Activated CD8-positive, alpha-beta memory T cell treated with anti-CD3 and anti-CD28 coated beads for 1 hour (primary cell): ENCODE data around the gene C5orf47.
"Not testable (repeated sequence)": the region's sequence is repeated elsewhere in the genome, so short reads cannot be mapped to it uniquely, and the experiment has no call there.

Source experiments
- DNase-seq, 2 donors: peaks; one replicate each; pipeline ENCODE4 v3.0.0-alpha.2; 2020; ENCODE audit warnings: low read depth in 1 of 2; ENCODE audit errors: extremely low read depth in 1 of 2

Gene C5orf47

DNA sequence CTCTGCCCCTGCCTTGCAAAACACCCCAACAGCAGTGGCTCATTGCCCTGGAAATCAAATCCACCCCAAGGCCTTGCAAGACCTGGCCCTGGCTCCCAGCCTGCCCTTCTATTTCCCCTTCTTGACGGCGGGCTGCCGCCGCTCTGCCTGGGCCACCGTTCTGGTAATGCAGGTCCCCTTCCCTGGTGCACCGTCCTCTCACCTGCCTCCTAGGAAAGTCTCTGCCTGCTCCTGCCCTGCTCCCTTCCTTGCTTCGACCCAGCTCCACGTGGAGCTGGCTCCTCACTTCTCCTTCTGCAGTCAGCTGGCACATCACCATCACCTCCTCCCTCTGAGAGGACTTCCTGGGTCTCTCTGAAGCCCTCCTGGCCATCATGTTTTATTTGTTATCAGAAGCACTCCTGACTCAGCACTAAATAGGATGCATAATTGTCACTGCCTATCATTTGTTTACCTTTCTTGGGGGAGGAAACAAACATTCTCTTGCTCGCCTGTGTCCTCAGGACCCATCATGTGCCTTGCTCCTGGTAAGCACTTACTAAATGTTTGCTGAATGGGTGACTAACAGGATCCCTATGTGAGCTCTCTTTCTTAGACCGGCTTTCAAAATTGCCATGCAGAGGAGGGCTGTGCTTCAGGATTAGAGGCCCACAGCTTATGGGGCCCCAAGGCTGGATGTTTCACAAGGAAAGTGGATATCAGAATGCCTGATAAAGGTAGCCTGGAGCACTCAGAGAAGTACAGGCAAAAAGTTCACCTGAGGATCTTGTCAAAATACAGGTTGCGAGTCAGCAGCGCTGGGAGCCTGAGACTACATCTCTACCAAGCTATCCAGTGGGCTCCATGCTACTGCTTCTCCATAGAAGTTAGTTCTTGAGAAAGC, 19.6 kb upstream of the C5orf47 start:
- DNase-seq, result no peak

DNA sequence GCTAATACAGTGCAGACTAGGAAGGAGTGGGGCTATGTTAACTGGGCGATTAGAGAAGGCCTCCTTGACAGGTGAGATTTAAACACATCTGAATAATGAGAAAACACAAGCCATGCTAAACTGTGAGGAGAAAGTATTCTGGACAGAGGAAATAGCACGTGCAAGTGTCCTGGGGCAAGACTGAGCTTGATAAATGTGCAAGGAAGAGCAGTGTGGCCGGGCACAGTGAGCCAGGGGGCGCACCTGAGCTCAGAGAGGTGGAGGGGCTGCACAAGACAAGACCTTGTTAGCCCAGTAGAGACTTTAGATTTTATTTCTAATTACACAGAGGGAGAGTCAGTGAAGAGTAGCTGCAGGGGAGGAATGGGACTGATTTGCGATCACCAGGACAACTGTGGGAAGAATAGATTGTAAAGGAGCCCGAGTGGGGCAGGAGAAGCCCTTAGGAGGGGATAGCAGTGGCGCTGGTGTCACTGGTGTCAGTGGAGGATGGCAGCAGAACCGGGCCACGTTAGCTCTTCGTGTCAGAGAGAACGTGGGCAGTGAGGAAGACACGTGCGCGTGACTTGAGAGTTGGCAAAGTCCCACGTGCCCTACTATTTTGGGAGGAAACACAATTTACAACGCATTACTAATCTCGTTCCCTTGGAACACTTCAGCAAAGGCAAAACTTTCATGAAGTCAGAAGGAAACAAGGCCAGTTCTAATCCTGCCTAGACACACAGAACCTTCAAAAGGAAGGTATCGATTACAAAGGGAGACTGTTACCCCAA, 17.9 kb upstream of the C5orf47 start:
- DNase-seq, result no peak

DNA sequence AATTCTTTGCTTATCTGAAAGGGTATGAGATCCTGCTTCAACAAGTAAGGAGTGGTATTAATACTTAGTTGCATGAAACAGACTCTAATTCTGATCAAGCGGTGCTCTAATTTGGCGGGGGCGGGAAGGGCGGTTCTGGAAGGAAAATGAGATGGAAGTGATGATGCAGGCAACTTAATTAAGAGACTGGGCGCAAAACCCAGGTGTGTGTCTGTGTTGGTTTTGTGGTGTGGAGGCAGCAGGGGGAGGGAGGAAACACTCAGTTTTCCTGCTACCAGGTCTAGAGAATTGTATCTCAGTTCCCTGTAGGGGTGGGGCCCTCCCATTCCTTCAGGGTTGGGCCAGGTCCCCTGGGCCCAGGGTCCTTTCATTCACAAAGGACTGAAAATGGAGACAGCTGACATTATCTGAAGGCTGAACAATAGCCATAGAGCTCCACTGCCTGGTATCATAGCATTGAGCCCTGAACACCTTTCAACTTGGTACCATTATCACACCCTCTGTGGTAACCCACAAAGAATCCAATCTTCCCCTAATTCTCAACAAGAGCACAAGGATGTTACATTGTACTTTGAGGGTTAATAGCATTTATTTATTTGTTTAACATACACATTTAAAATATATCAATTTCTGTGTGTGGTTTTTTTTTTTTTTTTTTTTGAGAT, 17.2 kb upstream of the C5orf47 start:
- no peak for DNase-seq

DNA sequence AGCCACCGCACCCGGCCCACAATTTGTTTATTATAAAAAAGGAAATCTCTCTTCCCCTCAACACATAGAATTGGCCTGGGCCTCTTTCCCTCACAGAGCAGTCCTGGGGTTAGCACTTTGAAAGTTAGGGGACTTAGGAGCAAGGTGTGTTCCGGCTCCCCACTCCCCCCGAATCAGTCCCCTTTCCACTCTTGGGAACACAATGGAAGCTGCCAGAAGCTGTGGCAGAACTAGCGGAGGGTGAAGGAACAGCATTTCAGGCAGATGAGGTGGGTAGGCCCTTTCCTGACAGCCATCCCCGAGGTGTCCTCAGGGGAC, 16.4 kb upstream of the C5orf47 start:
- no peak for DNase-seq

DNA sequence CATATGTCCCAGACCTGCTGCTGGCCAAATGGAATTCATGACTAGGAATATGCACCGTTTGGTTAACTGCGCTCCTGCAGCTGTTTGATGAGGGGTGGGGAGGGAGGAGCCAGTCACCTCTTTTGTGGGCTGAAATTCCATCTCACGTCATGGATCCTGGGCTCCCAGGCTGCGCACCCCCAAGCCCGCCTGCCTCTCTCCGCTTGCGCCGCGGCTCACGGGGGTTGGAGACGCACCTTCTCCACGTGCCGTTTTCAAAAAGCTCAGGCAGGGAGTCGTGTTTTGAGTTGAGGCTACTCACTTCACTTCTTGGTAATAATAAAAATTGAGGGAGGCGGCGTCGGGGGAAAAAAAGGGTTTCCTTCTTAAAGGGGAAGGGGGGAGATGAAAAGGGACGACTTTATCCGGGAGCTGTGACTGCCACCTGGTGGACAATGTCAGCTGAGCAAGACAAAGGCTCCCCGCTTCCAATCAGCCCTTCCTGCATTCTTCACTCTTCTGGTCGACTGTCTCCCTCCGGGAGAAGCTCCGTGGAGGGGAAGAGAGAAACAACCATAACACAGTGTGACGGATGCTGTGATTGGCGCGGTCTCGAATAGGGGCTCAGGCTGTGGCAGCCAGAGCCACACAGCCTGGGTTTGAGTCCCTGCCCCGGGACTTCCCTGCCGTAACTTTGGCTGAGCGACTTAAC, 15.9 kb upstream of the C5orf47 start:
- DNase-seq, result peak; percentile 48 to 62

DNA sequence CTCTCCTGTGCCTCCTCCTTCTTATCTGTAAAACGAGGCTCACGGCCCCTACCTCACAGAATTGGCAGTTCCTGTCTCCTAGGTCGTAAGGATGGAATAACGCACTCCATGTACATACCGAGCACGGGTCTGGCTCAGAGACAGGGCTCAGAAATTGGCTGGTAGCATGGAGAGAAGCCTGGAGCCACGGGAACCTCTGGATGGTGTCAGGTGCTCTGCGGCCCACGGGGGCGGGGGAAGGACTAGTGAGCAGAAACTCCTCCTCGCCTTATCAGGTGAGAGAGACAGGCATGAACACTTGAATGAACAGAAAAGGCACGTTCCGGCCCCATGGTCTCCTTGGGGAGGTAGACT, 15.4 kb upstream of the C5orf47 start:
- no peak for DNase-seq

DNA sequence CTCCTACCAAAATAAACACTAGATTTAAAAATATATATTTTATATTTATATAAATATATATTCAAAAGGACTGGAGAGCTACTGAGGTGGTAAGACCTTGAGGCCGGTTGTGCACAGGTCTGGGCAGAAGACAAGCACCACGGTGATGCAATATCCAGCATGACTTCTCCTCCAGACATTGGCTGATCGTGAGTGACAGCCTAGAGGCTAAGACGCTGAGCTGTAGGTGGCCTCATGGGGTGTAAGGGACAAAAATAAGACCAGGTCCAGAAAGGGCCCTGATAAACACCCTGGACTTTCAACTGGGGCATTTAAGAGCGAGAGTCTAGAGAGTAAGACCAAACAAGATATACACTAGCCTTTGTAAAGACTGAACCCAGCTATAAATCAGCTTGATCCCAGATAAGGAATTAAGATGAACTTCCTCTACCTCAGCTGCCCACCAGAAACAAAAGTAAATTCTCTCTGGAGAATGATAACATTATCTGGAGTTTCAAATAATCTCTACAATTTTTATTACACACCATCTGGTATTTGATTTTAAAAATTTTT, 14.2 kb upstream of the C5orf47 start:
- no peak for DNase-seq

DNA sequence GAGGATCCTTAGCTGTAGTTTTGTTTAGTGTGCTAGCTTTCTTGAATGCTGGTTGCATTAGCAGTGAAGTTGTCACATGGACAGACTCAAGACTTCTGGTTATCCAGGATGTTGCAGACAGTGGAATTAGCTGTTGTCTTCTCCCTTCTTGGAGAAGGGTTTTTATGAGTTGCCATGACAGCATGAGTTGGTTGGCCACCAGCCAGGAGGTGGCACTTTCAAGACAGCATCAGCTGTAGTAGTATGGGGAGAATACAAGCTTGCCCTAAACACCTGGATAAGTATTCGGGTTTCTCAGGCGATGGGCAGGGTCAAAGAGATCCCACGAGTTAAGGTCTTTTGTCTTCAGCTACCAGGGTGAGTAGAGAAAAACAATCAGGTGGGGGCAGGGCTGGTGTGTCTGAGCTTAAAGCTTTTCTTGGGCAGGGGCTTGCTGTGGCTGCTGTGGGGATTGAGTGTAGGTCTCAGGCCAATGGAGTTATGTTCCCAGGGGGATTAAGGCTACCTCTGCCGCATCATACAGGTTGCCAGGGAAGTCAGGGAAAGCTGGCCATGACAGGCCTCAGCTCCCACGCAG, 7.7 kb upstream of the C5orf47 start:
- no peak for DNase-seq

DNA sequence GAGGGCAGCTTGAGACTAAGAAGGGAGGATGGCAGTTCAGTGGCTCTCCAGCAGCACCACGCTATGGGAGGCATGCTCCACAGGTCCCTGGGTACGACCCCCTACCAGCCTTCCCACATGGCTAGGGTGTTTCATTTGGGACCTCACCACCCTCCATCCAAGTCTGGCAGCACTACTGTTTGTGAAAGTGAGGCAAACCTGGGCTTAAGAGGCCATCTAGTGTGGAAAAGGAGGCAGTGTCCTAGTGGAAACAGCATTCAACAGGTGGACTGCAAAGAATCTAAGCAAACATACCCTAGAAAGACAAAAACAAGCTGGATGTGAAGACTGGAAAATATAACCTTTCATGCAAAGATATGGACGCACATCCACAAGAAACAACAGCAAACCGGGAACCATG, 4.8 kb upstream of the C5orf47 start:
- DNase-seq, result no peak

DNA sequence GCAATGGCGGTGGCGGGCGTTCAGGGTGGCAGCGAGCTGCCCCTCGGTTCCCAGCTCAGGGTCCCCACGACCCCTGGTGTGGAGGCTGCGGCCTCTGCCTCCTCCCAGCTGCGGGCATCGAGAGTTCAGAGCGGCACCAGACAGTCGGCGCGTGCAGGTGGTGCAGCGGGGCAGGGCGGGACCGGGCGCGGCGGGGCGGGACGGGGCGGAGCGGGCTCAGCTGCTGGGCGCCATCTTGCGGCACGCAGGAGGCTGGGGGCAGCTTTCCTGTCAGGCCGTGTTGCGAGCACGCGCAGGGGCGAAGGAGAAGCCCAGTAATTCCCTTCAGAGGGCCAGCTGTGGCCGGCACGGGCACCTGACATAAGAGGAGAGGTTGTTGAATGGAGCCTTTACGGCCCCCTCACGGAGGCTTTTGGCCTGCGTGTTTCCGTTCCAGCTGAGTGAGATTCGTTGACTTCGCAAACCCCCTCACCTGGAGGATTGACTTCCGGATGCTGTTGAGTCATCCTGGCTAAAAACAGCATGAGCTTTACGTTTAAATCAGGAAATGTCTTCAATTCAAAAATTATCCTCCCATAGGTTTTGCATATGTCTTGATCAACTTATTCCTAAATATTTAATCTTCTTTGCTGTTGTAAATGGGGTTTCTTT, 587 bp downstream of the C5orf47 start:
- DNase-seq, result no peak

DNA sequence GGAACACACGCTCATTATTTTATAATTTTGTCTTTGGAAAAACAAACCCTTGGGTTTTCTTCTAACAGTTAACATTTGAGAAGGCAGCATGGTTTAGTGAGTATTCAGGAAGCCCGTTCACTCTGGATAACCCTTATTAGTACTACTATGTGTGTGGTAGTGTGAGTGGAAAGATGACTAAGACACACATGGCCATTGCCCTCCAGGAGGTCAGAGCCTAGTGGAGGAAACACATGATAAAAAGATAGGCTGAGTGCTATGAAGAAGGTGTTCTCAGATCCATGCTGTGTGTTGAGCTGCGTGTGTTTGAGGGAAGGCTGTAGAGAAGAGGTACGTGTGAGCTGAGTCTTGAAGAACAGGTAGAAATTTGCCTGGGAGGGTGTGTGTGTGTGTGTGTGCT, 8.4 kb downstream of the C5orf47 start:
- DNase-seq, result no peak

DNA sequence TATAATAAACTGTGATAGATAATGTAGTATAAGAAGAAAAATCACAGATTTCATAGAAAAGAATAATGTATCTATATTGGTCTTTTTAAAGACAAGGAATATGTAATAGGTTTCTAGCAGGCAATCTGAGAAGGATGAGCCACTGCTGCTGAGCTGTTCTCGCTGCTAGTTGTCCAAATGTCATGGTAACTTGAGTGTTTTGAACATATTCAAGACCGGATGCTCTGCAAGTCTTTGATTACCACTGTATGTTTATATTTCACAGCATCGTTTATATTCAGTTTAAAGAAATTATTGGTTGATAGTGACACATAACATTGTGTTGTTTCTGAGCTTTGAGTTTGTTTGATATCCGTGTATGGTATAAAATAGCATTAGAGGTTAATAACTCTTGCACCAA, 9.6 kb downstream of the C5orf47 start:
- no peak for DNase-seq

DNA sequence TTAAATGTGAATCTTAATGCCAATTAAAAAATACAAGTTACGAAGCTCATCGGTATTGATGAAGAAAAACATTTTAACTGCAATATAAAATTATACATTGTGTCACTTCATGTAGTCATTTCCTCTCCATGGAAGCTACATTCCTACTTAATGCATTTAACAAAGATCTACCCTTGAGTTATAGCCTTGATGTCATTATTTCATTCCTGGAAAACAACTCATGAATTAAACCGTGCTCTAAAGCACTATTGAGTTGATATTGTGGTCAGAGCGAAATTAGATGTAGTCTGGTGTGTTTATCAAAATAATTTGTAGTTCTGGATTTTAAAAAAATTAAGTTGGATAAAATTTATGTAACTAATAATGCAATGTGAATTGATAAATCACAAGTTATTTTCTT, 11.1 kb downstream of the C5orf47 start:
- no peak for DNase-seq

DNA sequence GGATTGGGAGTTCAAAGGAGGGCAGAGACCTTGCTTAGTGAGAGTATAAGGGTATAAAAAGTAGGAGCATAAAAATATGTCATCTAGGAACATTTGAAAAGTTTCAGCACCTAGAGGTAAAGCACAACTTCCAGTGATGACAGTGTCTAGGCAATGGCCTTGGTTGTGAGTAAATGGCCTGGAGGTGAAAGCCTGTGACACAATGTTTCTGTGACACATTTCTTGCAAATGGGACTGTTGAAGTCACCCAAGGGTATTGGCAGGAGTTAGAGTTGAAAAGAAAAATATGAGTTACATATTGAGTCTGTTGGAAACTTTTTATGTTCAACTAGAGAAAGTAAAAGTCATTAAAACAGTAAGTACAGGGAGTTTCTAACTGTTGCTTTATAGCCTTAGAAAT, 14.8 kb downstream of the C5orf47 start:
- no peak for DNase-seq

DNA sequence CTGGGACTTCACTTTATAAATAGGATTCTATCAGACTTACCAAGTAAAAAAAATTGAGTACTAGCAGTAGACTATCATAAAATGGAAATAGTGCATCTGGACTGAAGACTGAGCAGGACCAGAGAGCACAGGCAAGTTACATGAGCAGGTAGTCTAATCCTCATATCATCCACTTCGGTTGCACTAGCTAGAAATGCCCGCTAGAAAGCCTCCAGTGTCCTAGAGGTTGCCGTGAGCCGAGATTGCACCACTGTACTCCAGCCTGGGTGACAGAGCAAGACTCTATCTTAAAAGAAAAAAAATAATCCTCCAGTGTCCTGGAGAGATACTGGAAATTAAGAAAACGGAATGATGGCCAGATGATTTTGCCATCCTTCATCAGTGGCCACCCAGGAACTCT, 20.0 kb downstream of the C5orf47 start:
- DNase-seq, result no peak

DNA sequence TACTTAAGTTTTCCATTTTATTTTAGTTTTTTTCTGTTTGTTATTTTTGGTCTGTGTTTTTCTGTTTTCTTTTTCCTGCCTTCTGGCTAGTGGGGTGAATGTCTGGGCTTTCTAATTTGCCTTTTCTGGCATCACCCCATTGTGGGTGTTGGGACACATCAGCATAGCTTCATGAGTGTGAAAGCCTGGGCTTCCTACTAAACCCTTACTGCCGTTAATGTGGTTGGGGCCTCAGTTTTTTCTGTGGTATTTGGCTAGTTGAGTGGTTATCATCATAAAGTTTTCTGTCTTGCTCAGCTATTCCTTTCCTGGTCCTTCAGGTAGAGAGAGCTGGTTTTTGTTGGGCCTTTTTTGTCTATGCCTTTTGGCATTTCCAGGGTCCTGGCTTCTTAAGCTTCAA, 21.4 kb downstream of the C5orf47 start:
- DNase-seq, result no peak

DNA sequence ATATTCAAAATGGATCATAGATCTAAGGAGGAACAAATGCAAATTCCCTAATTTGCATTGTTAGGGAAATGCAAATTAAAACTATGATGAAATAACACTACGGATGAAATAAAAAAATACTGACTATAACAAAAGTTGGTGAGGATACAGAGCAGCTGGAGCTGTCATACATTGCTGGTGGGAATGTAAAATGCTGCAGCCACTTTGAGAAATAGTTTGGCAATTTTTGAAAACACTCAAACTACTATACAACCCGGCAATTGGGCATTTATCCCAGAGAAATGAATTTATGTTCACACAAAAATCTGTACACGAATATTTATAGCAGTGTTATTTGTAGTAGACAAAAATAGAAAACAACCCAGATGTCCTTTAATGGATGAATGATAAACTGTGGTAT, 22.5 kb downstream of the C5orf47 start:
- DNase-seq, result no peak

DNA sequence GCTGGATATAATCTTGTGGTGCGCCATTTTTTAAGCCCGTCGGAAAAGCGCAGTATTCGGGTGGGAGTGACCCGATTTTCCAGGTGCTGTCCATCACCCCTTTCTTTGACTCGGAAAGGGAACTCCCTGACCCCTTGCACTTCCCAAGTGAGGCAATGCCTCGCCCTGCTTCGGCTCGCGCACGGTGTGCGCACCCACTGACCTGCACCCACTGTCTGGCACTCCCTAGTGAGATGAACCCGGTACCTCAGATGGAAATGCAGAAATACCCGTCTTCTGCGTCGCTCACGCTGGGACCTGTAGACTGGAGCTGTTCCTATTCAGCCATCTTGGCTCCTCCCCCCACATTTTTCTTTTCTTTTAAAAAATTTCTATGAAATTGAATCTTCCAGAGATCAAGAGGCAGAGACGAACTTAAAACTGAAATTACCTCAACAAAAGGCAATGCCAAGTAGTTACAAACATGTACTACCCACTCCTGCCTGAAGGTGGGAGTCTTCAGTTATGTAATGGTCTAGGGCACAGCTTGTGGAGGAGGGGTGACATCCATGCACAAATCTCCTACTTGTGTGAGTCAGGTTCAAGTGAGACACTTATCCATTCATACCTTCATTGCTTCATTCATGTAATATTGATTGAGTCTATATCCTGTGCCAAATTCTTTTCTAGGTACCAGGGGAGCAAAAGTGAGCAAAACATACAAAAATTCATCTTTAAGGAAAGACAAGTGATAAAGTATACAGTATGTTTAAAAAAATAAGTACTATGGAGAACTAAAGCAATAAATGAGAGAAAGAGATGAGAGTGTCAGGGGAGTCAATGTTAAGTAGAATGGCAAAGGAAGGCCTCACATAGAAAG, 31.3 kb downstream of the C5orf47 start:
- not testable (repeated sequence) for DNase-seq

DNA sequence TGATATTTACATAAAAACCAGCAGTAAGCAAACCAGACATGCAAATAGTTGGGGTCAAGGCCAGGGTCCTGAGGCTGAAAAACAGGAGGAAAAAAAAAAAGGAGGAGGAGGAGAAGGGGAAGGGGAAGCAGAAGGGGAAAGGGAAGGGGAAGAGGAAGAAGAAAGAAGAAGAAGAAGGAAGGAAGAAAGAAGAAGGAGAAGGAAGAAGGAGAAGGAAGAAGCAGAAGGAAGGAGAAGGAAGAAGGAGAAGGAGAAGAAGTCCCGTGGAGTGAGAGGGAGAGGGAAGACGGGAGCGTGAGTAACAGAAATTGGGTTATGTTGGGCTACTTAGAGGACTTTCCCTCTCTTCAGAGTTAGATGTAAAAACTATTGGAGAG, 31.9 kb downstream of the C5orf47 start:
- no peak for DNase-seq
